GM23338 (cell line): ENCODE measurements around the gene NPDC1. TPM values are rescaled to one million over a fixed set of nuclear protein-coding genes. Genes with fewer than 3 reads are reported as not detected.

Source experiments
- ATAC-seq: fragments of 200-7000 bp; cut with Tn5 transposase; 3 replicates; pipeline ENCODE4 v1.9.1; 2020
- DNase-seq: peaks from one replicate; pipeline ENCODE4 v3.0.0-alpha.2; 2015; ENCODE audit warnings: low spot score
- H2AFZ ChIP-seq: fragments of 200-600 bp; sonication (generic); 2 replicates; pipeline ENCODE4 v1.8.0; 2016; ENCODE audit warnings: antibody characterized with exemption, mild to moderate bottlenecking, moderate library complexity
- H3F3A ChIP-seq: fragments of 200-600 bp; sonication (generic); replicated peaks from 2 replicates; pipeline ENCODE4 v1.8.0; 2017; ENCODE audit warnings: antibody characterized with exemption, mixed run types, low read depth
- H3K27ac ChIP-seq: fragments of 200-600 bp; sonication (generic); 2 replicates; pipeline ENCODE4 v1.6.1; 2016; ENCODE audit warnings: low read depth
- H3K27me3 ChIP-seq: fragments of 200-600 bp; sonication (generic); 2 replicates; pipeline ENCODE4 v1.8.0; 2016; ENCODE audit warnings: mild to moderate bottlenecking, mixed run types, moderate library complexity; ENCODE audit not compliant: insufficient read depth
- H3K36me3 ChIP-seq: fragments of 200-600 bp; sonication (generic); 2 replicates; pipeline ENCODE4 v1.8.0; 2016; ENCODE audit warnings: mild to moderate bottlenecking; ENCODE audit not compliant: insufficient read depth
- H3K4me1 ChIP-seq: fragments of 200-600 bp; sonication (generic); 2 replicates; pipeline ENCODE4 v1.8.0; 2016; ENCODE audit warnings: mild to moderate bottlenecking, moderate library complexity; ENCODE audit not compliant: insufficient read depth
- H3K4me2 ChIP-seq: fragments of 200-600 bp; sonication (generic); 2 replicates; pipeline ENCODE4 v1.7.1; 2017; ENCODE audit warnings: mixed run types
- H3K4me3 ChIP-seq: fragments of 200-600 bp; sonication (generic); 2 replicates; pipeline ENCODE4 v1.6.1; 2016; ENCODE audit warnings: mixed run types
- H3K79me2 ChIP-seq: fragments of 200-600 bp; sonication (generic); replicated peaks from 2 replicates; pipeline ENCODE4 v1.8.0; 2017; ENCODE audit warnings: mild to moderate bottlenecking; ENCODE audit not compliant: insufficient read depth
- H3K9me2 ChIP-seq: fragments of 200-600 bp; sonication (generic); 2 replicates; pipeline ENCODE4 v1.8.0; 2017; ENCODE audit not compliant: insufficient read depth
- H4K20me1 ChIP-seq: fragments of 200-600 bp; sonication (generic); replicated peaks from 2 replicates; pipeline ENCODE4 v1.8.0; 2017; ENCODE audit warnings: mild to moderate bottlenecking; ENCODE audit not compliant: insufficient read depth
- H3K27ac Mint-ChIP-seq: 2 replicates; pipeline ENCODE4 v1.8.0; 2020; ENCODE audit warnings: inconsistent platforms, mild to moderate bottlenecking, moderate library complexity, mixed read lengths
- H3K27me3 Mint-ChIP-seq: 3 replicates; pipeline ENCODE4 v1.8.0; 2022; ENCODE audit warnings: low read depth, mild to moderate bottlenecking, moderate library complexity, mixed read lengths, inconsistent platforms; ENCODE audit not compliant: insufficient read depth, poor library complexity
- H3K36me3 Mint-ChIP-seq: 3 replicates; pipeline ENCODE4 v1.8.0; 2021; ENCODE audit warnings: low read depth, mild to moderate bottlenecking, inconsistent platforms, moderate library complexity, mixed read lengths
- H3K4me1 Mint-ChIP-seq: 3 replicates; pipeline ENCODE4 v1.8.0; 2020; ENCODE audit warnings: mild to moderate bottlenecking, inconsistent platforms, mixed read lengths
- H3K4me3 Mint-ChIP-seq: 3 replicates; pipeline ENCODE4 v1.8.0; 2021; ENCODE audit warnings: moderate library complexity, mild to moderate bottlenecking, inconsistent platforms, mixed read lengths
- H3K9me3 Mint-ChIP-seq: 3 replicates; pipeline ENCODE4 v1.8.0; 2020; ENCODE audit warnings: moderate library complexity, mild to moderate bottlenecking, inconsistent platforms, mixed read lengths
- CREB1 ChIP-seq: fragments of 250-450 bp; sonication (Bioruptor Pico); IDR thresholded peaks from 2 replicates; pipeline ENCODE4 v1.5.0; 2020; ENCODE audit warnings: low read depth, mild to moderate bottlenecking, moderate library complexity
- ZNF114 ChIP-seq: fragments of 250-450 bp; sonication (Bioruptor Pico); IDR thresholded peaks from 2 replicates; pipeline ENCODE4 v1.5.0; 2020; ENCODE audit warnings: mild to moderate bottlenecking, moderate library complexity
- ZNF331 ChIP-seq: fragments of 250-450 bp; sonication (Bioruptor Pico); IDR thresholded peaks from 2 replicates; pipeline ENCODE4 v1.5.0; 2020; ENCODE audit warnings: low read depth, mild to moderate bottlenecking, moderate library complexity
- polyA plus RNA-seq: library from polyadenylated mRNA; unstranded; fragments of >200 nt; fragmentation: Nextera tagmentation; extraction: Ambion mirVana; gene quantifications from 2 replicates; pipeline ENCODE4 v1.2.1, GENCODE V29; 2016
- total RNA-seq: library from RNA; depleted of rRNA; stranded (reverse); fragments of >200 nt; shearing (Covaris generic); gene quantifications from 2 replicates; pipeline ENCODE4 v1.2.3, GENCODE V29; 2014
- TF ChIP-seq, protein P1 (sequence below), 2 experiments: fragments of 200-600 bp in 1 of 2; sonication (generic) in 1 of 2; conservative IDR thresholded peaks; 2 replicates each; pipeline versions ENCODE4 v1.5.1 to v1.6.1; 2016 to 2017; ENCODE audit warnings: antibody characterized with exemption in 2 of 2, low read depth in 2 of 2, mild to moderate bottlenecking in 2 of 2, moderate library complexity in 1 of 2
- TF ChIP-seq, protein P2 (sequence below): fragments of 250-450 bp; sonication (Bioruptor Pico); IDR thresholded peaks from 2 replicates; pipeline ENCODE4 v1.5.0; 2020; ENCODE audit warnings: mild to moderate bottlenecking, moderate library complexity

Gene NPDC1
- total and polyA plus RNA-seq, 2 experiments from 2014 or later = 34.3 to 35.5 TPM

DNA sequence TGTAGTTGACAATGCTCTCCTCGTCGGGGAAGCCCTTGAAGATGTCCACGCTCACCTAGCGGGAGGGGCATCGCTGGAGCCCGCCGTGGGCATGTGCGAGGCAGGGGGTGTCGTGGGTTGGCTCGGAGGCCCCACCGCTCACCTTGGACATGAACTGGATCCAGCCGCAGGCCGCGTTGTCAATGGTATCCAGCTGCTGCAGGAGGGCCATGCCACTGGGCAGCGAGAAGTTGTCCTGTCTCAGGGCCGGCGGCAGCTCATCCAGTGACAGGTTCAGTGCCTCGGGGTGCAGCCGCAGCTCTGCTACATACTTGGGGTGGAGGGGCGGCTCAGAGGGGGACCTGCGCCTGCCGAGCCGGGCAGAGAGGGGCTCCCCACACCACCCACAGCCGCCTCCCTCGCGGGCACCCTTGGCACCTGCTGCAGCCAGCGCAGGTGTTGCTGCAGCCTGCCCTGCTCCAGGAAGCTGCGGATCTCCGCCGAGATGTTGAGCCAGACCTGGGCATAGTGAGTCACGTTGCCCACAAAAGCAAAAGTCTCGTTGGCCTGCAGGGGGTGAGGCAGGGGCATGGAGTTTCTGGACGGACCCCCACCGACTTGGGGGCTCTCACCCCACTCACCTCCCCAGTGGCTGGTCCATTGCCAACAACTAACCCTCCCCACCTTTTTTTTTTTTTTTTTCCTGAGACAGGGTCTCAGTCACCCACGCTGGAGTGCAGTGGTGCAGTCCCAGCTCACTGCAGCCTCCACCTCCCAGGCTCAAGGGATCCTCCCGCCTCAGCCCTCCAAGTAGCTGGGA lies 27.0 kb downstream of the NPDC1 start:
- no peak for ATAC-seq
- H3K4me3 ChIP-seq = no peak overlapping the region
- H3K4me2 ChIP-seq = no peak overlapping the region
- H3K9me2 ChIP-seq = no peaks in the 10 kb centered on the region
- Mint-ChIP-seq H3K27me3 (peaks cover 10% of the 10 kb centered on the region), H3K36me3 (peaks cover 2% of the 10 kb centered on the region; the same call in 1 of the 3 replicates), H3K4me3 (no peak overlapping the region), H3K9me3 (no peaks in the 10 kb centered on the region), H3K4me1 (no peaks in the 10 kb centered on the region; the same call in 2 of the 3 replicates), H3K27ac (no peak overlapping the region)
- H2AFZ ChIP-seq = no peak overlapping the region
- no peaks in the 10 kb centered on the region for H4K20me1 ChIP-seq
- TF ChIP-seq, protein P1, sequence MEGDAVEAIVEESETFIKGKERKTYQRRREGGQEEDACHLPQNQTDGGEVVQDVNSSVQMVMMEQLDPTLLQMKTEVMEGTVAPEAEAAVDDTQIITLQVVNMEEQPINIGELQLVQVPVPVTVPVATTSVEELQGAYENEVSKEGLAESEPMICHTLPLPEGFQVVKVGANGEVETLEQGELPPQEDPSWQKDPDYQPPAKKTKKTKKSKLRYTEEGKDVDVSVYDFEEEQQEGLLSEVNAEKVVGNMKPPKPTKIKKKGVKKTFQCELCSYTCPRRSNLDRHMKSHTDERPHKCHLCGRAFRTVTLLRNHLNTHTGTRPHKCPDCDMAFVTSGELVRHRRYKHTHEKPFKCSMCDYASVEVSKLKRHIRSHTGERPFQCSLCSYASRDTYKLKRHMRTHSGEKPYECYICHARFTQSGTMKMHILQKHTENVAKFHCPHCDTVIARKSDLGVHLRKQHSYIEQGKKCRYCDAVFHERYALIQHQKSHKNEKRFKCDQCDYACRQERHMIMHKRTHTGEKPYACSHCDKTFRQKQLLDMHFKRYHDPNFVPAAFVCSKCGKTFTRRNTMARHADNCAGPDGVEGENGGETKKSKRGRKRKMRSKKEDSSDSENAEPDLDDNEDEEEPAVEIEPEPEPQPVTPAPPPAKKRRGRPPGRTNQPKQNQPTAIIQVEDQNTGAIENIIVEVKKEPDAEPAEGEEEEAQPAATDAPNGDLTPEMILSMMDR (conservative IDR thresholded peaks at IDR 0.05; ENCODE audit: low read depth in 2 of 2) = no peak
- TF ChIP-seq ZNF331 (CRISPR knock-in tag) (no peak), ZNF114 (no peak), CREB1 (CRISPR knock-in tag) (no peak)
- TF ChIP-seq, protein P2, sequence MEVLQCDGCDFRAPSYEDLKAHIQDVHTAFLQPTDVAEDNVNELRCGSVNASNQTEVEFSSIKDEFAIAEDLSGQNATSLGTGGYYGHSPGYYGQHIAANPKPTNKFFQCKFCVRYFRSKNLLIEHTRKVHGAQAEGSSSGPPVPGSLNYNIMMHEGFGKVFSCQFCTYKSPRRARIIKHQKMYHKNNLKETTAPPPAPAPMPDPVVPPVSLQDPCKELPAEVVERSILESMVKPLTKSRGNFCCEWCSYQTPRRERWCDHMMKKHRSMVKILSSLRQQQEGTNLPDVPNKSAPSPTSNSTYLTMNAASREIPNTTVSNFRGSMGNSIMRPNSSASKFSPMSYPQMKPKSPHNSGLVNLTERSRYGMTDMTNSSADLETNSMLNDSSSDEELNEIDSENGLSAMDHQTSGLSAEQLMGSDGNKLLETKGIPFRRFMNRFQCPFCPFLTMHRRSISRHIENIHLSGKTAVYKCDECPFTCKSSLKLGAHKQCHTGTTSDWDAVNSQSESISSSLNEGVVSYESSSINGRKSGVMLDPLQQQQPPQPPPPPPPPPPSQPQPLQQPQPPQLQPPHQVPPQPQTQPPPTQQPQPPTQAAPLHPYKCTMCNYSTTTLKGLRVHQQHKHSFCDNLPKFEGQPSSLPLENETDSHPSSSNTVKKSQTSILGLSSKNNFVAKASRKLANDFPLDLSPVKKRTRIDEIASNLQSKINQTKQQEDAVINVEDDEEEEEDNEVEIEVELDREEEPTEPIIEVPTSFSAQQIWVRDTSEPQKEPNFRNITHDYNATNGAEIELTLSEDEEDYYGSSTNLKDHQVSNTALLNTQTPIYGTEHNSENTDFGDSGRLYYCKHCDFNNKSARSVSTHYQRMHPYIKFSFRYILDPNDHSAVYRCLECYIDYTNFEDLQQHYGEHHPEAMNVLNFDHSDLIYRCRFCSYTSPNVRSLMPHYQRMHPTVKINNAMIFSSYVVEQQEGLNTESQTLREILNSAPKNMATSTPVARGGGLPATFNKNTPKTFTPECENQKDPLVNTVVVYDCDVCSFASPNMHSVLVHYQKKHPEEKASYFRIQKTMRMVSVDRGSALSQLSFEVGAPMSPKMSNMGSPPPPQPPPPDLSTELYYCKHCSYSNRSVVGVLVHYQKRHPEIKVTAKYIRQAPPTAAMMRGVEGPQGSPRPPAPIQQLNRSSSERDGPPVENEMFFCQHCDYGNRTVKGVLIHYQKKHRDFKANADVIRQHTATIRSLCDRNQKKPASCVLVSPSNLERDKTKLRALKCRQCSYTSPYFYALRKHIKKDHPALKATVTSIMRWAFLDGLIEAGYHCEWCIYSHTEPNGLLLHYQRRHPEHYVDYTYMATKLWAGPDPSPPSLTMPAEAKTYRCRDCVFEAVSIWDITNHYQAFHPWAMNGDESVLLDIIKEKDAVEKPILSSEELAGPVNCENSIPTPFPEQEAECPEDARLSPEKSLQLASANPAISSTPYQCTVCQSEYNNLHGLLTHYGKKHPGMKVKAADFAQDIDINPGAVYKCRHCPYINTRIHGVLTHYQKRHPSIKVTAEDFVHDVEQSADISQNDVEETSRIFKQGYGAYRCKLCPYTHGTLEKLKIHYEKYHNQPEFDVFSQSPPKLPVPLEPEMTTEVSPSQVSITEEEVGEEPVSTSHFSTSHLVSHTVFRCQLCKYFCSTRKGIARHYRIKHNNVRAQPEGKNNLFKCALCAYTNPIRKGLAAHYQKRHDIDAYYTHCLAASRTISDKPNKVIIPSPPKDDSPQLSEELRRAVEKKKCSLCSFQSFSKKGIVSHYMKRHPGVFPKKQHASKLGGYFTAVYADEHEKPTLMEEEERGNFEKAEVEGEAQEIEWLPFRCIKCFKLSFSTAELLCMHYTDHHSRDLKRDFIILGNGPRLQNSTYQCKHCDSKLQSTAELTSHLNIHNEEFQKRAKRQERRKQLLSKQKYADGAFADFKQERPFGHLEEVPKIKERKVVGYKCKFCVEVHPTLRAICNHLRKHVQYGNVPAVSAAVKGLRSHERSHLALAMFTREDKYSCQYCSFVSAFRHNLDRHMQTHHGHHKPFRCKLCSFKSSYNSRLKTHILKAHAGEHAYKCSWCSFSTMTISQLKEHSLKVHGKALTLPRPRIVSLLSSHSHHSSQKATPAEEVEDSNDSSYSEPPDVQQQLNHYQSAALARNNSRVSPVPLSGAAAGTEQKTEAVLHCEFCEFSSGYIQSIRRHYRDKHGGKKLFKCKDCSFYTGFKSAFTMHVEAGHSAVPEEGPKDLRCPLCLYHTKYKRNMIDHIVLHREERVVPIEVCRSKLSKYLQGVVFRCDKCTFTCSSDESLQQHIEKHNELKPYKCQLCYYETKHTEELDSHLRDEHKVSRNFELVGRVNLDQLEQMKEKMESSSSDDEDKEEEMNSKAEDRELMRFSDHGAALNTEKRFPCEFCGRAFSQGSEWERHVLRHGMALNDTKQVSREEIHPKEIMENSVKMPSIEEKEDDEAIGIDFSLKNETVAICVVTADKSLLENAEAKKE (CRISPR knock-in tag) = no peak
- no peaks in the 10 kb centered on the region for H3K79me2 ChIP-seq
- H3K4me1 ChIP-seq = peaks cover 4% of the 10 kb centered on the region; the same call in 1 of the 2 replicates
- H3F3A ChIP-seq = 0 out of 2 replicates have a peak, but pooled peaks cover 3% of the 10 kb centered on the region
- no peak overlapping the region for H3K27ac ChIP-seq
- H3K27me3 ChIP-seq = no peaks in the 10 kb centered on the region
- DNase-seq = no peak
- no peaks in the 10 kb centered on the region for H3K36me3 ChIP-seq
